Endothelial cell of umbilical vein (primary cell): ENCODE measurements around the gene TRIM39. TPM values are rescaled to one million over a fixed set of nuclear protein-coding genes. Genes with fewer than 3 reads are reported as not detected.

Experiments
- BruUV-seq: library from RNA; stranded (reverse); fragments of 400-500 nt; replicated peaks from 2 replicates; lab custom pipeline; 2021; lab: Mats Ljungman, UMichigan
- CTCF ChIA-PET: fragments of 300-600, 350-600 bp; sonication (Branson Sonifier 250); formaldehyde crosslinking; loops from one replicate; lab custom pipeline; 2021; ENCODE audit warnings: antibody characterized with exemption, inconsistent platforms; lab: Charles Lee
- POLR2A ChIA-PET: fragments of 300-600, 350-600 bp; sonication (Branson Sonifier 250); formaldehyde crosslinking; loops from one replicate; lab custom pipeline; 2021; ENCODE audit warnings: antibody characterized with exemption, inconsistent platforms; lab: Charles Lee
- DNase-seq: peaks from one replicate; pipeline ENCODE4 v3.0.0-alpha.2; 2011; ENCODE audit warnings: low read depth, low spot score
- FAIRE-seq: peaks from 2 replicates; lab custom pipeline; 2011; peaks lifted over from hg19 to GRCh38; lab: Jason Lieb, UNC
- H2AFZ ChIP-seq: 2 replicates; pipeline ENCODE4 v1.6.0; 2012; ENCODE audit warnings: low read depth, low read length, control low read depth, inconsistent platforms
- H3K27ac ChIP-seq: 2 replicates; pipeline ENCODE4 v1.5.1; 2011; ENCODE audit warnings: low read depth, mild to moderate bottlenecking, control low read depth, low read length, moderate library complexity; ENCODE audit not compliant: insufficient read depth
- H3K27me3 ChIP-seq, 2 experiments: 2 replicates each; pipeline versions ENCODE4 v1.6.0 to v1.6.1; 2011; ENCODE audit warnings: low read length in 2 of 2, mixed read lengths in 1 of 2; ENCODE audit not compliant: control insufficient read depth in 2 of 2, insufficient read depth in 2 of 2
- H3K36me3 ChIP-seq, 2 experiments: 2 replicates in 1 of 2; 3 replicates in 1 of 2; pipeline ENCODE4 v1.5.1; 2011; ENCODE audit warnings: low read length in 2 of 2, mild to moderate bottlenecking in 1 of 2, moderate library complexity in 1 of 2; ENCODE audit not compliant: control insufficient read depth in 2 of 2, insufficient read depth in 2 of 2; ENCODE audit errors: extremely low read depth in 1 of 2
- H3K4me1 ChIP-seq: 3 replicates; pipeline ENCODE4 v1.5.1; 2011; ENCODE audit warnings: mild to moderate bottlenecking, low read length; ENCODE audit not compliant: control insufficient read depth, insufficient read depth; ENCODE audit errors: extremely low read depth
- H3K4me2 ChIP-seq: 2 replicates; pipeline ENCODE4 v1.6.1; 2011; ENCODE audit warnings: low read length, control low read depth, mixed read lengths; ENCODE audit not compliant: insufficient read depth
- H3K4me3 ChIP-seq, 3 experiments: fragments of 200-600 bp in 1 of 3; sonication (generic), shearing (Covaris generic) in 1 of 3; replicated peaks in 1 of 3; 2 replicates each; pipeline ENCODE4 v1.5.1; 2011 to 2016; ENCODE audit warnings: control low read depth in 3 of 3, low read length in 3 of 3, mild to moderate bottlenecking in 2 of 3, inconsistent platforms in 1 of 3, low read depth in 1 of 3, moderate library complexity in 1 of 3; ENCODE audit not compliant: insufficient read depth in 1 of 3
- H3K79me2 ChIP-seq: 2 replicates; pipeline ENCODE4 v1.6.0; 2012; ENCODE audit warnings: low read length, inconsistent platforms; ENCODE audit not compliant: control insufficient read depth, insufficient read depth
- H3K9ac ChIP-seq: replicated peaks from 2 replicates; pipeline ENCODE3; 2011; ENCODE audit warnings: low read length, control low read depth; ENCODE audit not compliant: insufficient read depth; ENCODE audit errors: extremely low read depth
- H3K9me1 ChIP-seq: replicated peaks from 3 replicates; pipeline ENCODE4 v1.6.0; 2011; ENCODE audit warnings: mild to moderate bottlenecking, low read length; ENCODE audit not compliant: control insufficient read depth, insufficient read depth; ENCODE audit errors: extremely low read depth
- H3K9me3 ChIP-seq: replicated peaks from 2 replicates; pipeline ENCODE4 v1.5.1; 2012; ENCODE audit warnings: low read length, inconsistent platforms; ENCODE audit not compliant: control insufficient read depth, insufficient read depth
- H4K20me1 ChIP-seq: replicated peaks from 2 replicates; pipeline ENCODE3; 2011; ENCODE audit warnings: mild to moderate bottlenecking, low read length; ENCODE audit not compliant: control insufficient read depth, insufficient read depth; ENCODE audit errors: extremely low read depth
- EZH2 ChIP-seq: IDR thresholded peaks from 2 replicates; pipeline ENCODE4 v1.6.1; 2012; ENCODE audit warnings: borderline replicate concordance, low read depth, mild to moderate bottlenecking, moderate library complexity, low read length, inconsistent platforms; ENCODE audit not compliant: severe bottlenecking
- FOS ChIP-seq: IDR thresholded peaks from 2 replicates; pipeline ENCODE4 v1.6.1; 2011; ENCODE audit warnings: mild to moderate bottlenecking, low read length, moderate library complexity, borderline replicate concordance; ENCODE audit not compliant: insufficient read depth
- GATA2 ChIP-seq: IDR thresholded peaks from 2 replicates; pipeline ENCODE4 v1.7.0; 2011; ENCODE audit warnings: low read depth, mild to moderate bottlenecking, moderate library complexity, mixed read lengths, low read length; ENCODE audit not compliant: insufficient read length, insufficient read depth
- JUN ChIP-seq: IDR thresholded peaks from 2 replicates; pipeline ENCODE4 v1.6.1; 2011; ENCODE audit warnings: borderline replicate concordance, low read depth; ENCODE audit not compliant: insufficient read length, insufficient read depth
- MYC ChIP-seq: IDR thresholded peaks from one replicate; pipeline ENCODE4 v1.6.1; 2011; ENCODE audit warnings: mild to moderate bottlenecking, low read depth, low read length
- POLR2A ChIP-seq: IDR thresholded peaks from 2 replicates; pipeline ENCODE4 v1.6.1; 2012; ENCODE audit warnings: low read depth, mild to moderate bottlenecking, control low read depth, low read length
- POLR2AphosphoS5 ChIP-seq: IDR thresholded peaks from 2 replicates; pipeline ENCODE4 v1.6.1; 2012; ENCODE audit warnings: low read depth, mild to moderate bottlenecking, control low read depth, low read length, moderate library complexity; ENCODE audit not compliant: insufficient read depth
- dilution Hi-C: fragments of 300-500 bp; cut with MboI; formaldehyde crosslinking; loops from one replicate; pipeline ENCODE4 v1.15.0; 2019; ENCODE audit warnings: low sequenced_read_pairs; ENCODE audit not compliant: extremely low pct_ligation_motif_present
- intact Hi-C: fragments of 100-400 bp; cut with micrococcal nuclease; formaldehyde crosslinking; loops from one replicate; pipeline ENCODE4 v1.10.0; 2022
- polyA plus RNA-seq, 4 experiments: library from polyadenylated mRNA; depleted of rRNA in 3 of 4; stranded (reverse) in 3 of 4; unstranded in 1 of 4; fragments of >200 nt; gene quantifications; 2 replicates each; pipeline versions ENCODE4 v1.2.1 to v1.2.3, GENCODE V29; 2011 to 2012; ENCODE audit warnings: missing spikeins in 1 of 4
- total RNA-seq: library from RNA; stranded (reverse); gene quantifications from 2 replicates; pipeline ENCODE4 v1.2.3, GENCODE V29; 2021
- TF ChIP-seq, protein P1 (sequence below): IDR thresholded peaks from 2 replicates; pipeline ENCODE4 v1.6.1; 2011; ENCODE audit not compliant: insufficient read depth, insufficient read length
- TF ChIP-seq, protein P2 (sequence below), 2 donors: IDR thresholded peaks; 1 replicate in 1 of 2; 2 replicates in 1 of 2; pipeline ENCODE4 v1.5.1; 2011; ENCODE audit warnings: low read length in 2 of 2, mild to moderate bottlenecking in 2 of 2, moderate library complexity in 2 of 2, control low read depth in 1 of 2, inconsistent platforms in 1 of 2, low read depth in 1 of 2; ENCODE audit not compliant: insufficient read depth in 1 of 2; ENCODE audit errors: extremely low read depth in 1 of 2

TRIM39 gene
- total and polyA plus RNA-seq, 2 donors (not counting 3 experiments of a cell fraction or from before 2014, with no cell fraction given), result 5.6 to 13.1 TPM

DNA sequence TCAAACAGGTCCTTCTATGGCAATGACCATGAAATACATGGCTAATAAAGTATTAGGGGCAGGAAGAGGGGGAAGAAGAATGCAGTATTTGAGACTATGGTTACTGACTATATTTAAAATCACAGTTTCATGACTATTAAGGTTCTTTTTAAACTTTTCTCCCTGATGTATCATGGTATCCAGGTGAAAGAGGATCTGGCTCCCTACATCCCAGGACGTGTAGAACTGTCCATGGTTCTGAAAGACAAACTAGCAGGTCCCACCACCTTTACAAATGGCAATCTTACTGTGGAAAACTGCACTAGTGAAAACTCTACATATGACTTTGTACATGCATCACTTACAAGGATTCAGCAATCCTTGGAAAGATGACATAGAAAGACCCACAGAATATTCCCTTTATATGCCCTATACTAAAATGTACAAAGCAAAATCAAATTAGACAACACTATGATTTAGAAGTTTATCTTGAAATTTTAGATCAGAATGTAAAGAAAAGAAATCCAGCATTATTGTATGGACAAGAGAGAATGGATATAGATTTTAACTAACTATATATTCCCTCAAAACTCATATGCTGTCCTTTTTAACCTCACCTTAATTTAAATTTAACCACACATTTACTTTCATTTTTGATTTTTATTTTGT lies 51.7 kb downstream of the TRIM39 start:
- BruUV-seq, result no TSS peak
- Histone ChIP-seq H3K9me1 (no peaks in the 10 kb centered on the region), H3K4me3 (no peak overlapping the region), H3K9ac (no peak overlapping the region), H3K79me2 (no peaks in the 10 kb centered on the region), H2AFZ (no peak overlapping the region), H3K27ac (no peak overlapping the region), H3K27me3 (peaks cover 6 to 22% of the 10 kb centered on the region in 2 experiments), H3K4me2 (no peak overlapping the region), H3K4me1 (no peaks in the 10 kb centered on the region), H3K9me3 (no peaks in the 10 kb centered on the region), H4K20me1 (no peaks in the 10 kb centered on the region), H3K36me3 (no peaks in the 10 kb centered on the region)
- ChIA-PET CTCF (no interaction called here), POLR2A (no interaction called here)
- no peak for FAIRE-seq
- intact Hi-C loops (no loop called here), dilution Hi-C loops (no loop called here)
- peak; percentile 17 for DNase-seq
- TF ChIP-seq, protein P1, sequence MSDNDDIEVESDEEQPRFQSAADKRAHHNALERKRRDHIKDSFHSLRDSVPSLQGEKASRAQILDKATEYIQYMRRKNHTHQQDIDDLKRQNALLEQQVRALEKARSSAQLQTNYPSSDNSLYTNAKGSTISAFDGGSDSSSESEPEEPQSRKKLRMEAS, result no peak
- TF ChIP-seq EZH2 (no peak), MYC (no peak), POLR2AphosphoS5 (no peak), GATA2 (no peak), JUN (no peak), POLR2A (no peak), FOS (no peak)
- TF ChIP-seq, protein P2, sequence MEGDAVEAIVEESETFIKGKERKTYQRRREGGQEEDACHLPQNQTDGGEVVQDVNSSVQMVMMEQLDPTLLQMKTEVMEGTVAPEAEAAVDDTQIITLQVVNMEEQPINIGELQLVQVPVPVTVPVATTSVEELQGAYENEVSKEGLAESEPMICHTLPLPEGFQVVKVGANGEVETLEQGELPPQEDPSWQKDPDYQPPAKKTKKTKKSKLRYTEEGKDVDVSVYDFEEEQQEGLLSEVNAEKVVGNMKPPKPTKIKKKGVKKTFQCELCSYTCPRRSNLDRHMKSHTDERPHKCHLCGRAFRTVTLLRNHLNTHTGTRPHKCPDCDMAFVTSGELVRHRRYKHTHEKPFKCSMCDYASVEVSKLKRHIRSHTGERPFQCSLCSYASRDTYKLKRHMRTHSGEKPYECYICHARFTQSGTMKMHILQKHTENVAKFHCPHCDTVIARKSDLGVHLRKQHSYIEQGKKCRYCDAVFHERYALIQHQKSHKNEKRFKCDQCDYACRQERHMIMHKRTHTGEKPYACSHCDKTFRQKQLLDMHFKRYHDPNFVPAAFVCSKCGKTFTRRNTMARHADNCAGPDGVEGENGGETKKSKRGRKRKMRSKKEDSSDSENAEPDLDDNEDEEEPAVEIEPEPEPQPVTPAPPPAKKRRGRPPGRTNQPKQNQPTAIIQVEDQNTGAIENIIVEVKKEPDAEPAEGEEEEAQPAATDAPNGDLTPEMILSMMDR (IDR thresholded peaks at IDR 0.05; ENCODE audit: extremely low read depth in 1 of 2, insufficient read depth in 1 of 2, low read depth in 1 of 2, low read length in 2 of 2), result no peak
